Stomach (tissue), 9 donors: Measurements from ENCODE around the gene DBNDD1. TPM values are rescaled to one million over a fixed set of nuclear protein-coding genes. Genes with fewer than 3 reads are reported as not detected.
A peak's percentile ranks its signal among the peaks of the same experiment; 100 is the strongest.
"Not testable (repeated sequence)": the region's sequence is repeated elsewhere in the genome, so short reads cannot be mapped to it uniquely, and the experiment has no call there.

Experiments
- DNase-seq, 2 donors: peaks; one replicate each; pipeline versions ENCODE4 v3.0.0 to v3.0.0-alpha.2; 2013 to 2019
- H3K27ac ChIP-seq, 5 donors: fragments of 200-600 bp in 4 of 5; sonication (generic) in 4 of 5; one replicate each; pipeline ENCODE4 v1.5.1; 2013 to 2019; ENCODE audit warnings: mild to moderate bottlenecking in 1 of 5, moderate library complexity in 1 of 5
- H3K27me3 ChIP-seq, 3 donors: fragments of 200-600 bp; sonication (generic); one replicate each; pipeline ENCODE4 v1.5.1; 2017 to 2019; ENCODE audit warnings: mixed run types in 1 of 3
- H3K36me3 ChIP-seq, 4 donors: fragments of 200-600 bp; sonication (generic); 1 replicate in 3 of 4; 2 replicates in 1 of 4; pipeline ENCODE4 v1.5.1; 2016 to 2019
- H3K4me1 ChIP-seq, 4 donors: fragments of 200-600 bp; sonication (generic); one replicate each; pipeline ENCODE4 v1.5.1; 2016 to 2019
- H3K4me3 ChIP-seq, 4 donors: fragments of 200-600 bp; sonication (generic) in 3 of 4; one replicate each; pipeline ENCODE4 v1.5.1; 2016 to 2019; ENCODE audit warnings: mild to moderate bottlenecking in 1 of 4
- H3K9me3 ChIP-seq, 4 donors: fragments of 200-600 bp; sonication (generic); one replicate each; pipeline ENCODE4 v1.5.1; 2016 to 2019
- CTCF ChIP-seq, 7 experiments: fragments of 450-650 bp in 4 of 7; fragments of 200-600 bp in 3 of 7; sonication (generic) in 3 of 7; IDR thresholded peaks; one replicate each; pipeline ENCODE4 v1.5.1; 2016 to 2019; ENCODE audit warnings: antibody characterized with exemption in 7 of 7, control low read depth in 2 of 7, mild to moderate bottlenecking in 1 of 7
- EP300 ChIP-seq: sonication (generic); formaldehyde crosslinking; IDR thresholded peaks from one replicate; pipeline ENCODE4 v1.6.1; 2017; ENCODE audit warnings: antibody characterized with exemption
- POLR2A ChIP-seq, 4 donors: fragments of 450-650 bp; IDR thresholded peaks; one replicate each; pipeline ENCODE4 v1.6.1; 2016; ENCODE audit warnings: antibody characterized with exemption in 4 of 4, control low read depth in 2 of 4, mild to moderate bottlenecking in 1 of 4, moderate library complexity in 1 of 4
- POLR2AphosphoS5 ChIP-seq, 3 donors: sonication (generic); formaldehyde crosslinking; IDR thresholded peaks; one replicate each; pipeline ENCODE4 v1.6.1; 2016; ENCODE audit warnings: antibody characterized with exemption in 3 of 3
- WGBS, 5 donors: extraction: QIAGEN DNeasy Blood & Tissue Kit in 3 of 5; methylation state at CpG; one replicate each; pipeline versions ENCODE4 v1.1.5 to v1.1.7; 2013 to 2018; 5-methylcytosine and 5-hydroxymethylcytosine counted together
- intact Hi-C: fragments of 100-400 bp; cut with DNase I; formaldehyde crosslinking; loops from one replicate; pipeline ENCODE4 v1.15.1; 2023; ENCODE audit warnings: low total_unique reads
- polyA plus RNA-seq, 3 donors: library from polyadenylated mRNA; stranded (reverse); fragments of 200-250 nt; gene quantifications; one replicate each; pipeline ENCODE4 v1.2.3, GENCODE V29; 2013
- total RNA-seq, 5 donors: library from RNA; depleted of rRNA; stranded (reverse); fragments of >200 nt; gene quantifications; one replicate each; pipeline versions ENCODE4 v1.1.0 to v1.2.3, GENCODE V29; 2014 to 2016
- donor health status: healthy with polysubstance abuse.
- donor health status: Bipolar disorder and iron deficiency.
- donor health status: healthy.

Gene DBNDD1
- total and polyA plus RNA-seq, 8 donors = 0.73 to 37.1 (median 7.3) TPM; not detected in 1

- TF ChIP-seq CTCF (IDR thresholded peaks at IDR 0.05) (no peak), POLR2AphosphoS5 (IDR thresholded peaks at IDR 0.05) (peak; percentile 64 to 91 (median 91)), POLR2A (IDR thresholded peaks at IDR 0.05) (peak in 1 of 4 donors; percentile 56), EP300 (no peak)
- peaks cover 22 to 52% (median 37%) of the 10 kb centered on the region in 4 donors for H3K4me1 ChIP-seq
- peak overlapping the region; percentile 85 to 97 (median 93) for H3K4me3 ChIP-seq
- WGBS, 5 donors = 0 to 1% (median 0%) methylated on average over 43 to 104 of the region's 104 CpGs
- DNase-seq = peak; percentile 94 to 98
- intact Hi-C loops = no loop called here
- H3K36me3 ChIP-seq = peaks cover under 1 to 11% (median 4%) of the 10 kb centered on the region in 4 donors
- peak overlapping the region; percentile 93 to 99 (median 99) for H3K27ac ChIP-seq
- no peaks in the 10 kb centered on the region for H3K9me3 ChIP-seq
- H3K27me3 ChIP-seq = no peaks in the 10 kb centered on the region
These were observed 46.7 kb downstream of the DBNDD1 start for GRCh38 chr16:89972244-89973234.

GRCh38 chr16:89971495-89972243 is 47.6 kb downstream of the DBNDD1 start:
- peaks cover 0 to 13% (median 3%) of the 10 kb centered on the region in 4 donors for H3K36me3 ChIP-seq
- no peak for DNase-seq
- 39 to 50% (median 44%) methylated on average over 37 to 42 of the region's 42 CpGs for WGBS, 5 donors
- H3K27ac ChIP-seq = peak overlapping the region; percentile 93 to 99 (median 99)
- intact Hi-C loops = no loop called here
- TF ChIP-seq POLR2A (IDR thresholded peaks at IDR 0.05) = no peak
- no peak for TF ChIP-seq CTCF (IDR thresholded peaks at IDR 0.05)
- no peak for TF ChIP-seq POLR2AphosphoS5 (IDR thresholded peaks at IDR 0.05)
- no peak for TF ChIP-seq EP300
- no peaks in the 10 kb centered on the region for H3K27me3 ChIP-seq
- peaks cover 22 to 52% (median 37%) of the 10 kb centered on the region in 4 donors for H3K4me1 ChIP-seq
- peak overlapping the region; percentile 85 to 97 (median 93) for H3K4me3 ChIP-seq
- no peaks in the 10 kb centered on the region for H3K9me3 ChIP-seq

- Histone ChIP-seq H3K36me3 (peaks cover 4 to 31% (median 20%) of the 10 kb centered on the region in 4 donors), H3K4me1 (peaks cover 22 to 44% (median 37%) of the 10 kb centered on the region in 4 donors), H3K9me3 (no peaks in the 10 kb centered on the region), H3K27ac (no peak overlapping the region), H3K4me3 (no peak overlapping the region), H3K27me3 (no peaks in the 10 kb centered on the region)
- WGBS, 5 donors = 86 to 96% (median 92%) methylated on average over 6 of the region's 6 CpGs
- TF ChIP-seq POLR2A (IDR thresholded peaks at IDR 0.05) (no peak), POLR2AphosphoS5 (IDR thresholded peaks at IDR 0.05) (no peak), CTCF (IDR thresholded peaks at IDR 0.05) (no peak), EP300 (no peak)
- intact Hi-C loops = no loop called here
- DNase-seq = no peak
These were observed 49.4 kb downstream of the DBNDD1 start for GRCh38 chr16:89969741-89970410.

GRCh38 chr16:89968074-89968473 is 51.2 kb downstream of the DBNDD1 start:
- H3K9me3 ChIP-seq = not testable (repeated sequence)

GRCh38 chr16:89967436-89967835 is 51.8 kb downstream of the DBNDD1 start:
- intact Hi-C loops, H3K4me3 ChIP-seq, DNase-seq, H3K27me3 ChIP-seq, H3K27ac ChIP-seq, H3K9me3 ChIP-seq: not testable (repeated sequence)
- H3K4me1 ChIP-seq = peaks cover 14 to 26% (median 17%) of the 10 kb centered on the region in 4 donors
- 80 to 87% (median 85%) methylated on average over 5 of the region's 5 CpGs for WGBS, 5 donors
- H3K36me3 ChIP-seq = peaks cover 7 to 50% (median 43%) of the 10 kb centered on the region in 4 donors

More at GRCh38 chr16:89968074-89968473, 51.2 kb downstream of the DBNDD1 start:
- intact Hi-C loops, DNase-seq, H3K4me3 ChIP-seq, H3K27me3 ChIP-seq, H3K27ac ChIP-seq: not testable (repeated sequence)
- Histone ChIP-seq H3K4me1 (peaks cover 14 to 26% (median 19%) of the 10 kb centered on the region in 4 donors), H3K36me3 (peaks cover 7 to 49% (median 38%) of the 10 kb centered on the region in 4 donors)
- 83 to 89% (median 86%) methylated on average over 11 of the region's 11 CpGs for WGBS, 5 donors
